ENCODE data around the gene GLYR1. TPM values are rescaled to one million over a fixed set of nuclear protein-coding genes. Genes with fewer than 3 reads are reported as not detected.

Gene GLYR1
- total RNA-seq, 2 donors from 2014 or later: 112 to 134 TPM

DNA sequence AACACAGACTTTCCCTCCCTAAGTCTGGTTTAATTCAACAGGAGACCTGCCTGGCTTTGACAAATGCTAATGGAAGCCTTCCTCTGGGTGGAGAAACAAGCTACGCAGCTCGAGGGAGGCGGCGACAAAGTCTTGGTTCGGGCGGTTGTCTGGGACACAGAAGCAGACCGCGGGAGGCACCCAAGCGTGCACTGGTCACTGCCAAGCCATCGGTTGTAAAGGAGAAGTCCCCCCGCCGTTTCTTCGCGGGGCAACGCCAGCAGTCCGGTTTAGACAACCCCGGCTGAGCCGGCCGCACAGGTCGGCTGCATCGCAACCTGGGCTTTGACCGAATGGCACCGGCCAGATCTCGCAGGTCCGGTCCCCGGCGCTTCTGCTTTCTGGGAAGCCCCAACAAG is 586 bp downstream of the GLYR1 start:
- peaks cover 12% of the 10 kb centered on the region for H3K36me3 ChIP-seq
- TF ChIP-seq, protein P1, sequence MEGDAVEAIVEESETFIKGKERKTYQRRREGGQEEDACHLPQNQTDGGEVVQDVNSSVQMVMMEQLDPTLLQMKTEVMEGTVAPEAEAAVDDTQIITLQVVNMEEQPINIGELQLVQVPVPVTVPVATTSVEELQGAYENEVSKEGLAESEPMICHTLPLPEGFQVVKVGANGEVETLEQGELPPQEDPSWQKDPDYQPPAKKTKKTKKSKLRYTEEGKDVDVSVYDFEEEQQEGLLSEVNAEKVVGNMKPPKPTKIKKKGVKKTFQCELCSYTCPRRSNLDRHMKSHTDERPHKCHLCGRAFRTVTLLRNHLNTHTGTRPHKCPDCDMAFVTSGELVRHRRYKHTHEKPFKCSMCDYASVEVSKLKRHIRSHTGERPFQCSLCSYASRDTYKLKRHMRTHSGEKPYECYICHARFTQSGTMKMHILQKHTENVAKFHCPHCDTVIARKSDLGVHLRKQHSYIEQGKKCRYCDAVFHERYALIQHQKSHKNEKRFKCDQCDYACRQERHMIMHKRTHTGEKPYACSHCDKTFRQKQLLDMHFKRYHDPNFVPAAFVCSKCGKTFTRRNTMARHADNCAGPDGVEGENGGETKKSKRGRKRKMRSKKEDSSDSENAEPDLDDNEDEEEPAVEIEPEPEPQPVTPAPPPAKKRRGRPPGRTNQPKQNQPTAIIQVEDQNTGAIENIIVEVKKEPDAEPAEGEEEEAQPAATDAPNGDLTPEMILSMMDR (IDR thresholded peaks at IDR 0.05): no peak
- H3K27me3 ChIP-seq: no peaks in the 10 kb centered on the region
- H3K4me3 ChIP-seq: peak overlapping the region; percentile 87
- peak; percentile 79 for DNase-seq
- no peaks in the 10 kb centered on the region for H3K9me3 ChIP-seq
- intact Hi-C loops (cut with DNase I): no loop called here
- H3K4me1 ChIP-seq: peaks cover 30% of the 10 kb centered on the region
- H3K27ac ChIP-seq: peak overlapping the region; percentile 98
- peak overlapping the region; percentile 90 to 96 for H3K9ac ChIP-seq (ENCODE audit: low read depth in 2 of 2, low read length in 2 of 2)

DNA sequence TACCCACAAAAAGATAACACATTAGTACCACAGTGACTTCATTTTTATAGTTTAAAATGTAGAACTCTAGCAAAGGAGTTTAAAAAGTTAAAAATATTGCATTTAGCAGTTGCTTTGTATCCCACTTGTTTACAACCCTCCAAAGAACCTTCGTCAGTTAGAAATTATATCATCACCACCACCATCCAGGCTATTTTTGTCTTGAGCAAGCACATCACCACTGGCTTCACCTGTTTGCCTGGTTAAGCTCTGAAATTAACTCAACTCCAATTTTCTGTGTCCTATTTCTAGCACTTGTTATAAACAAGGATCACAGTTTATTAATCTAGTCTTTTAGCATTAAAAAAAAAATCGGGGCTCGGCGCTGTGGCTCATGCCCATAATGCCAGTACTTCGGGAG is 6.1 kb downstream of the GLYR1 start:
- H3K27me3 ChIP-seq: no peaks in the 10 kb centered on the region
- H3K27ac ChIP-seq: no peak overlapping the region
- peaks cover 19% of the 10 kb centered on the region for H3K36me3 ChIP-seq
- no peak overlapping the region for H3K4me3 ChIP-seq
- H3K4me1 ChIP-seq: peaks cover 8% of the 10 kb centered on the region
- no peaks in the 10 kb centered on the region for H3K9me3 ChIP-seq
- H3K9ac ChIP-seq (ENCODE audit: low read depth in 2 of 2, low read length in 2 of 2): no peak overlapping the region
- intact Hi-C loops (cut with DNase I): loop anchor here (5.0 kb wide), 1 partner anchor 116 kb away; the partner anchor contains the start of gene SEC14L5
- no peak for DNase-seq
- TF ChIP-seq, protein P1 (IDR thresholded peaks at IDR 0.05): no peak

- intact Hi-C loops (cut with DNase I): loop anchor here (5.0 kb wide), 1 partner anchor 117 kb away; the partner anchor contains the start of gene SEC14L5
- TF ChIP-seq, protein P1 (IDR thresholded peaks at IDR 0.05): no peak
- Histone ChIP-seq H3K9me3 (no peaks in the 10 kb centered on the region), H3K4me3 (no peak overlapping the region), H3K9ac (ENCODE audit: low read depth in 2 of 2, low read length in 2 of 2) (no peak overlapping the region), H3K4me1 (no peaks in the 10 kb centered on the region), H3K27ac (no peak overlapping the region), H3K27me3 (no peaks in the 10 kb centered on the region), H3K36me3 (peaks cover 19% of the 10 kb centered on the region)
- DNase-seq: no peak
These were observed 7.1 kb downstream of the GLYR1 start for GRCh38 chr16:4839942-4840341.

- TF ChIP-seq, protein P1 (IDR thresholded peaks at IDR 0.05): no peak
- H3K9me3 ChIP-seq: no peaks in the 10 kb centered on the region
- no peaks in the 10 kb centered on the region for H3K27me3 ChIP-seq
- DNase-seq: no peak
- H3K4me3 ChIP-seq: no peak overlapping the region
- intact Hi-C loops (cut with DNase I): no loop called here
- H3K9ac ChIP-seq (ENCODE audit: low read depth in 2 of 2, low read length in 2 of 2): no peak overlapping the region
- peaks cover 14% of the 10 kb centered on the region for H3K36me3 ChIP-seq
- no peak overlapping the region for H3K27ac ChIP-seq
- H3K4me1 ChIP-seq: peaks cover 12% of the 10 kb centered on the region
These were observed 9.2 kb downstream of the GLYR1 start for GRCh38 chr16:4837733-4838501.

GRCh38 chr16:4836727-4837126 is 10.4 kb downstream of the GLYR1 start:
- peaks cover 12% of the 10 kb centered on the region for H3K4me1 ChIP-seq
- H3K27me3 ChIP-seq: no peaks in the 10 kb centered on the region
- no peak overlapping the region for H3K4me3 ChIP-seq
- no peak for DNase-seq
- TF ChIP-seq, protein P1 (IDR thresholded peaks at IDR 0.05): no peak
- H3K9me3 ChIP-seq: no peaks in the 10 kb centered on the region
- H3K9ac ChIP-seq (ENCODE audit: low read depth in 2 of 2, low read length in 2 of 2): no peak overlapping the region
- intact Hi-C loops (cut with DNase I): no loop called here
- H3K27ac ChIP-seq: no peak overlapping the region
- H3K36me3 ChIP-seq: peaks cover 8% of the 10 kb centered on the region

Data from colonic mucosa (tissue), 4 donors.